D721Med (cell line): Measurements from ENCODE around the gene RNF150.

Experiments
- DNase-seq: peaks from one replicate; pipeline ENCODE4 v3.0.0; 2011; ENCODE audit warnings: low spot score; ENCODE audit not compliant: insufficient read length
- FAIRE-seq: peaks from 2 replicates; lab custom pipeline; 2011; peaks lifted over from hg19 to GRCh38; lab: Jason Lieb, UNC
- TF ChIP-seq, protein P1 (sequence below): IDR thresholded peaks from 2 replicates; pipeline ENCODE4 v1.5.1; 2012; ENCODE audit warnings: mild to moderate bottlenecking, control low read depth; ENCODE audit not compliant: insufficient read depth; ENCODE audit errors: missing control alignments

RNF150 gene

GRCh38 chr4:140887467-140887866 lies 245.8 kb downstream of the RNF150 start:
- TF ChIP-seq, protein P1, sequence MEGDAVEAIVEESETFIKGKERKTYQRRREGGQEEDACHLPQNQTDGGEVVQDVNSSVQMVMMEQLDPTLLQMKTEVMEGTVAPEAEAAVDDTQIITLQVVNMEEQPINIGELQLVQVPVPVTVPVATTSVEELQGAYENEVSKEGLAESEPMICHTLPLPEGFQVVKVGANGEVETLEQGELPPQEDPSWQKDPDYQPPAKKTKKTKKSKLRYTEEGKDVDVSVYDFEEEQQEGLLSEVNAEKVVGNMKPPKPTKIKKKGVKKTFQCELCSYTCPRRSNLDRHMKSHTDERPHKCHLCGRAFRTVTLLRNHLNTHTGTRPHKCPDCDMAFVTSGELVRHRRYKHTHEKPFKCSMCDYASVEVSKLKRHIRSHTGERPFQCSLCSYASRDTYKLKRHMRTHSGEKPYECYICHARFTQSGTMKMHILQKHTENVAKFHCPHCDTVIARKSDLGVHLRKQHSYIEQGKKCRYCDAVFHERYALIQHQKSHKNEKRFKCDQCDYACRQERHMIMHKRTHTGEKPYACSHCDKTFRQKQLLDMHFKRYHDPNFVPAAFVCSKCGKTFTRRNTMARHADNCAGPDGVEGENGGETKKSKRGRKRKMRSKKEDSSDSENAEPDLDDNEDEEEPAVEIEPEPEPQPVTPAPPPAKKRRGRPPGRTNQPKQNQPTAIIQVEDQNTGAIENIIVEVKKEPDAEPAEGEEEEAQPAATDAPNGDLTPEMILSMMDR, result no peak
- no peak for FAIRE-seq
- DNase-seq, result no peak

- TF ChIP-seq, protein P1, result peak; percentile 66
- FAIRE-seq (peak; percentile 79), DNase-seq (no peak)
Observed at GRCh38 chr4:140884431-140885058, 248.7 kb downstream of the RNF150 start.

- DNase-seq (no peak), FAIRE-seq (no peak)
- TF ChIP-seq, protein P1, result no peak
Observed at GRCh38 chr4:140877781-140878180, 255.5 kb downstream of the RNF150 start.

- FAIRE-seq, result no peak
- TF ChIP-seq, protein P1, result no peak
- no peak for DNase-seq
Observed at GRCh38 chr4:140876615-140877364, 256.5 kb downstream of the RNF150 start.

DNA sequence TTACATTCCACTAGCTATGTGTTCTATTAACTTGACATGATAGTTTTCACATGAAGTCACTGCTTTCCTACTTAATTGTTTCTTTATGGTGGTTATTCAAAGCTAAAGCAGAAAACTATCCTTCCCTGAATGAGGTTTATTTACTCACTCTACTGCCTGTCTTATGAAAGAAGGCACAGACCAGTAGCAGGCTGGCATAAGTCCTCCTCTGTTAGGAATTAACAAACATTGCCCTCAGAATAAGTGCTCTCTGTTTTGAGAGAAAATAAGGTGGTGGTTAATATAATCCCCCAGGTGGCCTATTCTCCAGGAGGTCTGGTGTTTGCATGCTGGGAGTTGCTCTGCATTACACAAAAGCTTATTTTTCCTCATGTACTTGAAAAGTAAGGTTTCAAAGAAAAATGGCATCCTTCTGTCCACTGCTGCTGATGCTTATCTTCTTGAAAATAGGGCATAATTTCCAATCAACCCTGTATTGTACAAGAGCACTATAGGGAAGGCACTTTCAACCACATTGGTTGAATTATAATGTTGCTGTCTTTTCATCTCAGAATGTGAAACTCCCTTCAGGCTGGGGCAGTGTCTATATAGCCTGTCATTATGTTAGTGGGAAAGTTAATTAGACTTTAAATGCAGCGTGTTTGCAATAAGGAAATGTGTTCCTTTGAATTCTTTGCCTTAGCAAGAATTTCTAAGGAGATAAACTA lies 257.4 kb downstream of the RNF150 start:
- TF ChIP-seq, protein P1, result no peak
- FAIRE-seq (peak; percentile 6), DNase-seq (no peak)

- DNase-seq (no peak), FAIRE-seq (no peak)
- TF ChIP-seq, protein P1, result no peak
Observed at GRCh38 chr4:140874056-140874455, 259.2 kb downstream of the RNF150 start.
